Stimulated activated CD8-positive, alpha-beta memory T cell treated with anti-CD3 and anti-CD28 coated beads, Interleukin-7, amount 100 ng/mL, for 48 hours (primary cell): Measurements from ENCODE around the gene ECE1.
A peak's percentile ranks its signal among the peaks of the same experiment; 100 is the strongest.
"Not testable (repeated sequence)": the region's sequence is repeated elsewhere in the genome, so short reads cannot be mapped to it uniquely, and the experiment has no call there.

Experiments used
- DNase-seq, 2 donors: peaks; one replicate each; pipeline ENCODE4 v3.0.0-alpha.2; 2020; ENCODE audit warnings: low read depth in 1 of 2; ENCODE audit errors: extremely low read depth in 1 of 2

The ECE1 gene

GRCh38 chr1:21232044-21232443, 58.2 kb downstream of the ECE1 start:
- no peak for DNase-seq

- no peak for DNase-seq
Measured at GRCh38 chr1:21229246-21230000, 60.8 kb downstream of the ECE1 start.

GRCh38 chr1:21228224-21228623, 62.0 kb downstream of the ECE1 start:
- not testable (repeated sequence) for DNase-seq

DNA sequence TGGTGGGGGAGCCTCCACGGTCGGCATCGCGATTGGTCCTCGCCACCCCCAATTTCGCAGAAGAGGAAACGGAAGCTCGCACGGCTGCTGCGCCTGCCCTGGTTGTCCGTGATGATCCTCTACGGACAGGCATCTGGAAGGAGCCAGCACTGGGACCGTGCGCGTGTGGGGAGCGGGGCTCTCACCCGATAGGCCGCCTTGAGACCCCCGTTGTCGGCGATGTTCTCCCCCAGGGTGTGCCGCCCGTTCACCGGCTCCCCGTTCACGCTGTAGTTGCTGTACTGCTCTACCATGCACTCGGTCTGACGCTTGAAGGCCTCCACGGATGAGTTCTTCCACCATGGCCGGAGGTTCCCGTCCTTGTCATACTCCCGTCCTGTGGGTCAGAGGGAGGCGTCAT, 65.2 kb downstream of the ECE1 start:
- DNase-seq, result no peak

GRCh38 chr1:21220815-21221214, 69.4 kb downstream of the ECE1 start:
- no peak for DNase-seq

DNA sequence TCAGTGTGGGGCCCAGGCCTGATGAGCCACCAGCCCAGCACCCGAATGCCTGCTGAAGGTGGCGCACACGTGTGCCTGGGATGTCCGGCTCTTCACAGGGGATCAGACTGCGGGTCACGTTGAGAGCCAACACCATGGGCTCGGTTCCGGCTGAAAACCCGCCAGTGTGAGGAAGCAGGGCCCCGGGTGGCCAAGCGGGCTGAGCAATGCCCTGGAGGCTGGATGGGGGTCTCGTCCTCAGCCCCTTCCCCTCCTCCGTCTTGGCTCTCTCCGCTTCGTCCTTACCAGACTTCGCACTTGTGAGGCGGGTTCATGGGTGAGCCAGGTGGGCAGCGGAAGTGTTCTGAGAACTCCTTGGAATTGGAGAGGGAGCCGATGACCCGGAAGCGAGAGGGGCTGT, 70.6 kb downstream of the ECE1 start:
- no peak for DNase-seq

- peak; percentile 25 to 32 for DNase-seq
Measured at GRCh38 chr1:21217812-21218596, 72.3 kb downstream of the ECE1 start.

DNA sequence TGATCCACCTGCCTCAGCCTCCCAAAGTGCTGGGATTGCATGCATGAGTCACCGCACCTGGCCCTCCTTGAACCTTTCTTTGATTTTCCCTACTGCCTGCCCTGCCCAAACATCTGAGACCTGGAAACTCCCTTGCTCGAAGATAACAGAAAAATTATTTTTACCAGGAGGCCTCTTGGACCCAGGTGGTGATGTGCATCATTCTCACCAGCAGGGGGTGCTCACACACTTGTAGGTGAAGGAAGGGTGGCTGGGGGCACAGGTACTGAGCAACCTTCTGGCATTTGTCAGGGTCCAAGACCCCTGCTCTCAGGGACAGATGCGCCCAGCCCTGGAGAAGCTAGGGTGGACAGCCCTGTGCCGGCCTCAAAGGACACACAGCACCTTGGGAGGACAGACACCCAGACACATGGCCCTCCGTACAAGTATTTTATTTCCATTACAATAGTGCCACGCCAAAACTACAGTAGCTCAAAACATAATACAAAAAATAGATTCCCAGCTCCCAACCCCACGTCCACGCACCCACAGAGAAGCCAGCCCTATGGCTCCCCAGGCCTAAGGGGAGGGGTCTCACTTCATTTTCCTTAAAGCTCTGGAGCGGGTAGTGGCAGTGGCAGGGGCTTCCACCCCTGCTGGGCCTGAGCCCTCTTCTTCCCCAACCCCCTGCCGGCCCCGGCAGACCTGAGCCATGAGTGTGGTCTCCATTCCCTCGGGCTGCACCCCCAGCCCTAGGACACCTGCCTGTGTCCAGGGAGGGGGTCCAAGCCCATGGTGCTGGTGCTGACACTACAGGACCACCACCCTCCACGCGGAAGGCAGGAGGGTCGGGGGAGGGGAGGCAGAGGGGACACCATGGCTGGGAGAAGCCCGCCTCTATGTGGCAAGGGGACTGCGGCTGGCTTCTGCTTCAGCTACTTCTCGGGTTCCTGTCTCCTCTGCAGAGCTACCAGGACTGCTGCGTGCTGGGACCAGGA, 73.1 kb downstream of the ECE1 start:
- peak; percentile 10 to 58 for DNase-seq

DNA sequence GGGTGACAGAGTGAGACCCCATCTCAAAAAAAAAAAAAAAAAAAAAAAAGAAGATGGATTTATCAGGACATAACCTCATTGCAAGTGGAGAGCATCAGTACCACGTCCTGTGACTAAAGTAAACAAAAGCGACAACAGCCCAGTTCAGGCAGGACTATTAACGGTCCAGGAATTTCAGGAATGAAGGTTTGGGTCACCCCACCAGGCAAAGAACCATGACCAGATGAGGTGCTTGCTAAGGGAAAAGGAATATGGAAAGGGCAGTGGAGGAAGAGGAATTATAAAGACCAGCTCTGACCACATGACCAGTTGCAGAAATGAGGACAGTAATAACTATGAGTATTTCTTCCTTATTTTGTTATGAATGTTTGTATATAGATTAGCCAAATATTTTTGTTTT, 78.1 kb downstream of the ECE1 start:
- no peak for DNase-seq

GRCh38 chr1:21208137-21208700, 82.0 kb downstream of the ECE1 start:
- DNase-seq, result not testable (repeated sequence)

DNA sequence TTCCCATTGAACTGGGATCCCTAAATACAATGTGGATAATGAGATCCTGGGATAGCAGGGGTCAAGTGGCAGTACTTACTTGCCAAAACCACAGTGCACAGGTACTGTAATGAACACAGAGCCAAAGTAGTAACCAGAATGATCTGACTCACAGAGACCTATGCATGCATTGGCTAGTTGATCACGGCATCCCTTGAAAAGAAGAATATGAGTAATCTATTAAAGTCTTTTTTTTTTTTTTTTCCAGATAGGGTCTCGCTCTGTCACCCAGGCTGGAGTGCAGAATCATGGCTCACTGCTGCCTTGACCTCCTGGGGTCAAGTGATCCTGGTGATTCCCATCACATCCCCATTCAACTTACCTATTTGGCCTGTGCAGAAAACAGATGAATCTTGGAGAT, 84.1 kb downstream of the ECE1 start:
- DNase-seq, result no peak

DNA sequence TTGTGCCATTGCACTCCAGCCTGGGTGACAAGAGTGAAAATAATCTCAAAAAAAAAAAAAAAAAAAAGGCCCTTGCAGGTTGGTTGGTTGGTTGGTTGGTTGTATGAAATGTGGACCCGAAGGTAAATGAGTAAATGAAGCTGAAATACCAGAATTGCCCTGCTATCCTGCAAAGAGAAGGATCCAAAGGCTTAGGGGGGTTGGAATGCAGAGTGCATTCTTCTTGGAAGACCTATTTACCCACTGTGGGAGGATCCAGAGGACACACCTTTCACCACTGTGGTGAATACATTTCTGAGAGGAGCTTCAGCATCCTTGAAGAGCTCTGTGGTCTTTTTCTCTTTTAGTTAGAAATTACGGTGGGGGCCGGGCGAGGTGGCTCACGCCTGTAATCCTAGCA, 84.8 kb downstream of the ECE1 start:
- DNase-seq, result no peak

GRCh38 chr1:21201650-21202049, 88.6 kb downstream of the ECE1 start:
- no peak for DNase-seq

DNA sequence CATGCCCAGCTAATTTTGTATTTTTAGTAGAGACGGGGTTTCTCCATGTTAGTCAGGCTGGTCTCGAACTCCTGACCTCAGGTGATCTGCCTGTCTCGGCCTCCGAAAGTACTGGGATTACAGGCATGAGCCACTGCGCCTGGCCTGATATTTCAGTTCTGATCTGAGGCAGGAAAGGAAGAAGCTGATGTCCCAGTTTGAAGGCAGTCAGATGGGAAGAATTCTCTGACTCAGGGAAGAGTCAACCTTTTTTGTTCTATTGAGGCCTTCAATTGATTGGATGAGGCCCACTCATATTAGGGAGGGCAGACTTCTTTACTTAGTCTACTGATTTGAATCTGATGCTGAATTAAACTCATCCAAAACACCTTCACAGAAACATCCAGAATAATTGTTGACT, 89.0 kb downstream of the ECE1 start:
- DNase-seq, result not testable (repeated sequence)

- no peak for DNase-seq
Measured at GRCh38 chr1:21200767-21201166, 89.5 kb downstream of the ECE1 start.

GRCh38 chr1:21198929-21199328, 91.3 kb downstream of the ECE1 start:
- no peak for DNase-seq

DNA sequence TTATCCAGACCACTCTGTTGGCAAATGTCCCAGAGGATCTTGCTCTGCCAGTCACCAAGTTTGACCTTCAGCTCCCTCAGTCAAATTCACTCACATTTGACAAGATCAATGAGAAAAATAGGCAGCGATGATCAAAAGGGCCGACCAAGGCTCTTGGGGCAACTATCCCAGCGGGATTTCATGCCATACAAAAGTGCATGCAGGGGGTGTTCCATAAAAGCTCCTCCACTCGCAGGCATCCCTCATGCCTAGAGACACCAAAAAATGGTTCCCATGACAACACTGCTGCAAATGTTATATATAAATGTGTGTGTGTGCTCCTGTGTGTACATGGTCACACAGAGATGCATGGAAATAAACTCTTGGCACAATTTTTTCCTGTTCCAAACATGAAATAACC, 97.4 kb downstream of the ECE1 start:
- DNase-seq, result no peak

- no peak for DNase-seq
Measured at GRCh38 chr1:21192284-21192683, 98.0 kb downstream of the ECE1 start.

DNA sequence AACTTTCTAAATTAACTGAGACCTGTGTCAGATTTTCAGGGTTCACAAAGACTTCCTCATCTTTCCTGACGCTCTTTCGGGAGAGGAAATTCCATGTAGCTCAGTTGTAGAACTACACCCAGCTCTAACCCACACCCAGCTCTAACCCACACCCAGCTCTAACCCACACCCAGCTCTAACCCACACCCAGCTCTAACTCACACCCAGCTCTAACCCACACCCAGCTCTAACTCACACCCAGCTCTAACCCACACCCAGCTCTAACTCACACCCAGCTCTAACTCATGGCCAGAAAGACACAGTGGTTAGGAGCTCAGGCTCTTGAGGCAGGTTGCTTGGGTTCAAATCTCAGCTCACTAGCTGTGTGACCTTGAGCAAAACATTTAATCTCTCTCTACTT, 99.5 kb downstream of the ECE1 start:
- DNase-seq, result not testable (repeated sequence)

DNA sequence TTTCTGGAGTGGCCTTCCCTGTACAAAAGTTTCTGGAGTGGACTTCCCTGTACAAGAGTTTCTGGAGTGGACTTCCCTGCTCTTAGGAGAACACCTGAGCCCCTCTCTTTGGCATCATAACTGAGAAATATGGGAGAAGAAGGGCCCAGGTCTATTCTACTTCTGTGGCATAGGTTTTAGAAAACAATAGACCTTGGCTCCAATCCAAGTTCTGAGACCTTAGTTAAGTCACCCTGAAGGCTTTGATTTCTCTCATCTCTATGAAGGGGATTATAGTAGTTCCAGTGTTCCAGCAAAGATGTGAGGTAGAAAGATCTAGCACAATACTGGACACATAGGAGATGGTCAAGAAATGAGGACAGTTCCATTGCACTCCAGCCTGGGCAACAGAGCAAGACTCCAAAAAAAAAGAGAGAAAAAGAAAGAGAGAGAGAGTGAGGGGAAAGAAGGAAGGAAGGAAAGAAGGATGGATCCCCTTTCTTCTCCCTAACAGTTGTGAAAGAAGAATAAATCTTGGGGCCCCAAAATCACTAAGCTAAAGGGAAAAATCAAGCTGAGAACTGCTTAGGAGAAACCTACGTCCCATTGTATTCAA, 100.3 kb downstream of the ECE1 start:
- DNase-seq, result no peak
